GM23338 (cell line): ENCODE results near the gene RBM38. TPM values are rescaled to one million over a fixed set of nuclear protein-coding genes. Genes with fewer than 3 reads are reported as not detected.

Experiments used
- ATAC-seq: fragments of 200-7000 bp; cut with Tn5 transposase; 3 replicates; pipeline ENCODE4 v1.9.1; 2020
- DNase-seq: peaks from one replicate; pipeline ENCODE4 v3.0.0-alpha.2; 2015; ENCODE audit warnings: low spot score
- H2AFZ ChIP-seq: fragments of 200-600 bp; sonication (generic); 2 replicates; pipeline ENCODE4 v1.8.0; 2016; ENCODE audit warnings: antibody characterized with exemption, mild to moderate bottlenecking, moderate library complexity
- H3F3A ChIP-seq: fragments of 200-600 bp; sonication (generic); replicated peaks from 2 replicates; pipeline ENCODE4 v1.8.0; 2017; ENCODE audit warnings: antibody characterized with exemption, mixed run types, low read depth
- H3K27ac ChIP-seq: fragments of 200-600 bp; sonication (generic); 2 replicates; pipeline ENCODE4 v1.6.1; 2016; ENCODE audit warnings: low read depth
- H3K27me3 ChIP-seq: fragments of 200-600 bp; sonication (generic); 2 replicates; pipeline ENCODE4 v1.8.0; 2016; ENCODE audit warnings: mild to moderate bottlenecking, mixed run types, moderate library complexity; ENCODE audit not compliant: insufficient read depth
- H3K36me3 ChIP-seq: fragments of 200-600 bp; sonication (generic); 2 replicates; pipeline ENCODE4 v1.8.0; 2016; ENCODE audit warnings: mild to moderate bottlenecking; ENCODE audit not compliant: insufficient read depth
- H3K4me1 ChIP-seq: fragments of 200-600 bp; sonication (generic); 2 replicates; pipeline ENCODE4 v1.8.0; 2016; ENCODE audit warnings: mild to moderate bottlenecking, moderate library complexity; ENCODE audit not compliant: insufficient read depth
- H3K4me2 ChIP-seq: fragments of 200-600 bp; sonication (generic); 2 replicates; pipeline ENCODE4 v1.7.1; 2017; ENCODE audit warnings: mixed run types
- H3K4me3 ChIP-seq: fragments of 200-600 bp; sonication (generic); 2 replicates; pipeline ENCODE4 v1.6.1; 2016; ENCODE audit warnings: mixed run types
- H3K79me2 ChIP-seq: fragments of 200-600 bp; sonication (generic); replicated peaks from 2 replicates; pipeline ENCODE4 v1.8.0; 2017; ENCODE audit warnings: mild to moderate bottlenecking; ENCODE audit not compliant: insufficient read depth
- H3K9me2 ChIP-seq: fragments of 200-600 bp; sonication (generic); 2 replicates; pipeline ENCODE4 v1.8.0; 2017; ENCODE audit not compliant: insufficient read depth
- H4K20me1 ChIP-seq: fragments of 200-600 bp; sonication (generic); replicated peaks from 2 replicates; pipeline ENCODE4 v1.8.0; 2017; ENCODE audit warnings: mild to moderate bottlenecking; ENCODE audit not compliant: insufficient read depth
- H3K27ac Mint-ChIP-seq: 2 replicates; pipeline ENCODE4 v1.8.0; 2020; ENCODE audit warnings: inconsistent platforms, mild to moderate bottlenecking, moderate library complexity, mixed read lengths
- H3K27me3 Mint-ChIP-seq: 3 replicates; pipeline ENCODE4 v1.8.0; 2022; ENCODE audit warnings: low read depth, mild to moderate bottlenecking, moderate library complexity, mixed read lengths, inconsistent platforms; ENCODE audit not compliant: insufficient read depth, poor library complexity
- H3K36me3 Mint-ChIP-seq: 3 replicates; pipeline ENCODE4 v1.8.0; 2021; ENCODE audit warnings: low read depth, mild to moderate bottlenecking, inconsistent platforms, moderate library complexity, mixed read lengths
- H3K4me1 Mint-ChIP-seq: 3 replicates; pipeline ENCODE4 v1.8.0; 2020; ENCODE audit warnings: mild to moderate bottlenecking, inconsistent platforms, mixed read lengths
- H3K4me3 Mint-ChIP-seq: 3 replicates; pipeline ENCODE4 v1.8.0; 2021; ENCODE audit warnings: moderate library complexity, mild to moderate bottlenecking, inconsistent platforms, mixed read lengths
- H3K9me3 Mint-ChIP-seq: 3 replicates; pipeline ENCODE4 v1.8.0; 2020; ENCODE audit warnings: moderate library complexity, mild to moderate bottlenecking, inconsistent platforms, mixed read lengths
- ETS1 ChIP-seq: IDR thresholded peaks from 2 replicates; pipeline ENCODE4 v1.6.1; 2016; ENCODE audit warnings: antibody characterized with exemption
- EZH2phosphoT487 ChIP-seq: fragments of 200-600 bp; sonication (generic); IDR thresholded peaks from one replicate; pipeline ENCODE4 v1.8.1; 2018; ENCODE audit warnings: antibody characterized with exemption; ENCODE audit not compliant: unreplicated experiment
- NANOG ChIP-seq: IDR thresholded peaks from 2 replicates; pipeline ENCODE4 v1.6.1; 2016; ENCODE audit warnings: antibody characterized with exemption, borderline replicate concordance
- POLR2AphosphoS5 ChIP-seq: IDR thresholded peaks from 2 replicates; pipeline ENCODE4 v1.6.1; 2016; ENCODE audit warnings: antibody characterized with exemption, low read depth
- STAT1 ChIP-seq: IDR thresholded peaks from one replicate; pipeline ENCODE4 v1.6.1; 2016; ENCODE audit warnings: antibody characterized with exemption; ENCODE audit not compliant: unreplicated experiment
- ZNF331 ChIP-seq: fragments of 250-450 bp; sonication (Bioruptor Pico); IDR thresholded peaks from 2 replicates; pipeline ENCODE4 v1.5.0; 2020; ENCODE audit warnings: low read depth, mild to moderate bottlenecking, moderate library complexity
- polyA plus RNA-seq: library from polyadenylated mRNA; unstranded; fragments of >200 nt; fragmentation: Nextera tagmentation; extraction: Ambion mirVana; gene quantifications from 2 replicates; pipeline ENCODE4 v1.2.1, GENCODE V29; 2016
- total RNA-seq: library from RNA; depleted of rRNA; stranded (reverse); fragments of >200 nt; shearing (Covaris generic); gene quantifications from 2 replicates; pipeline ENCODE4 v1.2.3, GENCODE V29; 2014
- TF ChIP-seq, protein P1 (sequence below), 2 experiments: fragments of 200-600 bp in 1 of 2; sonication (generic) in 1 of 2; conservative IDR thresholded peaks; 2 replicates each; pipeline versions ENCODE4 v1.5.1 to v1.6.1; 2016 to 2017; ENCODE audit warnings: antibody characterized with exemption in 2 of 2, low read depth in 2 of 2, mild to moderate bottlenecking in 2 of 2, moderate library complexity in 1 of 2
- TF ChIP-seq, protein P2 (sequence below): fragments of 250-450 bp; sonication (Bioruptor Pico); IDR thresholded peaks from 2 replicates; pipeline ENCODE4 v1.5.0; 2020; ENCODE audit warnings: mild to moderate bottlenecking, moderate library complexity

RBM38 gene
- total and polyA plus RNA-seq, 2 experiments from 2014 or later: 22.9 to 80.5 TPM

- H3K4me3 ChIP-seq: no peak overlapping the region
- ATAC-seq (no peak), DNase-seq (no peak)
- peaks cover 13% of the 10 kb centered on the region for H3K4me1 Mint-ChIP-seq
- H3K79me2 ChIP-seq: peaks cover 10% of the 10 kb centered on the region
- H3F3A ChIP-seq: no peaks in the 10 kb centered on the region
- TF ChIP-seq ETS1 (no peak), STAT1 (no peak)
- TF ChIP-seq, protein P1, sequence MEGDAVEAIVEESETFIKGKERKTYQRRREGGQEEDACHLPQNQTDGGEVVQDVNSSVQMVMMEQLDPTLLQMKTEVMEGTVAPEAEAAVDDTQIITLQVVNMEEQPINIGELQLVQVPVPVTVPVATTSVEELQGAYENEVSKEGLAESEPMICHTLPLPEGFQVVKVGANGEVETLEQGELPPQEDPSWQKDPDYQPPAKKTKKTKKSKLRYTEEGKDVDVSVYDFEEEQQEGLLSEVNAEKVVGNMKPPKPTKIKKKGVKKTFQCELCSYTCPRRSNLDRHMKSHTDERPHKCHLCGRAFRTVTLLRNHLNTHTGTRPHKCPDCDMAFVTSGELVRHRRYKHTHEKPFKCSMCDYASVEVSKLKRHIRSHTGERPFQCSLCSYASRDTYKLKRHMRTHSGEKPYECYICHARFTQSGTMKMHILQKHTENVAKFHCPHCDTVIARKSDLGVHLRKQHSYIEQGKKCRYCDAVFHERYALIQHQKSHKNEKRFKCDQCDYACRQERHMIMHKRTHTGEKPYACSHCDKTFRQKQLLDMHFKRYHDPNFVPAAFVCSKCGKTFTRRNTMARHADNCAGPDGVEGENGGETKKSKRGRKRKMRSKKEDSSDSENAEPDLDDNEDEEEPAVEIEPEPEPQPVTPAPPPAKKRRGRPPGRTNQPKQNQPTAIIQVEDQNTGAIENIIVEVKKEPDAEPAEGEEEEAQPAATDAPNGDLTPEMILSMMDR (conservative IDR thresholded peaks at IDR 0.05; ENCODE audit: low read depth in 2 of 2): no peak
- H2AFZ ChIP-seq: no peak overlapping the region
- 0 out of 2 replicates have a peak, but pooled peaks cover 5% of the 10 kb centered on the region for H4K20me1 ChIP-seq
- H3K27me3 Mint-ChIP-seq: peaks cover 9% of the 10 kb centered on the region
- H3K36me3 Mint-ChIP-seq: peaks cover 2% of the 10 kb centered on the region; the same call in 2 of the 3 replicates
- H3K27ac Mint-ChIP-seq: no peak overlapping the region
- H3K27ac ChIP-seq: no peak overlapping the region
- no peaks in the 10 kb centered on the region for H3K9me3 Mint-ChIP-seq
- H3K4me3 Mint-ChIP-seq: no peak overlapping the region
- H3K9me2 ChIP-seq: no peaks in the 10 kb centered on the region
- H3K4me1 ChIP-seq: peaks cover 2% of the 10 kb centered on the region; the same call in 1 of the 2 replicates
- H3K27me3 ChIP-seq: no peaks in the 10 kb centered on the region; the same call in 1 of the 2 replicates
- no peak overlapping the region for H3K4me2 ChIP-seq
- no peaks in the 10 kb centered on the region for H3K36me3 ChIP-seq
These were observed 3.2 kb upstream of the RBM38 start for GRCh38 chr20:57387945-57388371.

- Histone ChIP-seq H3K79me2 (peaks cover 22% of the 10 kb centered on the region), H3K27me3 (no peaks in the 10 kb centered on the region; the same call in 1 of the 2 replicates), H3K4me2 (peak overlapping the region; percentile 89), H3K27ac (no peak overlapping the region; the same call in 1 of the 2 replicates), H3F3A (no peaks in the 10 kb centered on the region), H3K9me2 (no peaks in the 10 kb centered on the region), H2AFZ (peak overlapping the region; percentile 86; the same call in 1 of the 2 replicates), H3K36me3 (peaks cover 5% of the 10 kb centered on the region; the same call in 1 of the 2 replicates), H3K4me3 (peak overlapping the region; percentile 71), H3K4me1 (peaks cover 2% of the 10 kb centered on the region; the same call in 1 of the 2 replicates), H4K20me1 (0 out of 2 replicates have a peak, but pooled peaks cover 14% of the 10 kb centered on the region)
- H3K27me3 Mint-ChIP-seq: peaks cover 11% of the 10 kb centered on the region
- H3K27ac Mint-ChIP-seq: peak overlapping the region; percentile 74; the same call in 1 of the 2 replicates
- DNase-seq: peak; percentile 80
- H3K36me3 Mint-ChIP-seq: peaks cover 14% of the 10 kb centered on the region
- ATAC-seq: peak; percentile 73
- H3K4me1 Mint-ChIP-seq: peaks cover 24% of the 10 kb centered on the region
- no peaks in the 10 kb centered on the region for H3K9me3 Mint-ChIP-seq
- peak overlapping the region; percentile 70 for H3K4me3 Mint-ChIP-seq
- TF ChIP-seq EZH2phosphoT487 (no peak), STAT1 (no peak), POLR2AphosphoS5 (no peak), ZNF331 (CRISPR knock-in tag) (no peak), NANOG (no peak)
- TF ChIP-seq, protein P2, sequence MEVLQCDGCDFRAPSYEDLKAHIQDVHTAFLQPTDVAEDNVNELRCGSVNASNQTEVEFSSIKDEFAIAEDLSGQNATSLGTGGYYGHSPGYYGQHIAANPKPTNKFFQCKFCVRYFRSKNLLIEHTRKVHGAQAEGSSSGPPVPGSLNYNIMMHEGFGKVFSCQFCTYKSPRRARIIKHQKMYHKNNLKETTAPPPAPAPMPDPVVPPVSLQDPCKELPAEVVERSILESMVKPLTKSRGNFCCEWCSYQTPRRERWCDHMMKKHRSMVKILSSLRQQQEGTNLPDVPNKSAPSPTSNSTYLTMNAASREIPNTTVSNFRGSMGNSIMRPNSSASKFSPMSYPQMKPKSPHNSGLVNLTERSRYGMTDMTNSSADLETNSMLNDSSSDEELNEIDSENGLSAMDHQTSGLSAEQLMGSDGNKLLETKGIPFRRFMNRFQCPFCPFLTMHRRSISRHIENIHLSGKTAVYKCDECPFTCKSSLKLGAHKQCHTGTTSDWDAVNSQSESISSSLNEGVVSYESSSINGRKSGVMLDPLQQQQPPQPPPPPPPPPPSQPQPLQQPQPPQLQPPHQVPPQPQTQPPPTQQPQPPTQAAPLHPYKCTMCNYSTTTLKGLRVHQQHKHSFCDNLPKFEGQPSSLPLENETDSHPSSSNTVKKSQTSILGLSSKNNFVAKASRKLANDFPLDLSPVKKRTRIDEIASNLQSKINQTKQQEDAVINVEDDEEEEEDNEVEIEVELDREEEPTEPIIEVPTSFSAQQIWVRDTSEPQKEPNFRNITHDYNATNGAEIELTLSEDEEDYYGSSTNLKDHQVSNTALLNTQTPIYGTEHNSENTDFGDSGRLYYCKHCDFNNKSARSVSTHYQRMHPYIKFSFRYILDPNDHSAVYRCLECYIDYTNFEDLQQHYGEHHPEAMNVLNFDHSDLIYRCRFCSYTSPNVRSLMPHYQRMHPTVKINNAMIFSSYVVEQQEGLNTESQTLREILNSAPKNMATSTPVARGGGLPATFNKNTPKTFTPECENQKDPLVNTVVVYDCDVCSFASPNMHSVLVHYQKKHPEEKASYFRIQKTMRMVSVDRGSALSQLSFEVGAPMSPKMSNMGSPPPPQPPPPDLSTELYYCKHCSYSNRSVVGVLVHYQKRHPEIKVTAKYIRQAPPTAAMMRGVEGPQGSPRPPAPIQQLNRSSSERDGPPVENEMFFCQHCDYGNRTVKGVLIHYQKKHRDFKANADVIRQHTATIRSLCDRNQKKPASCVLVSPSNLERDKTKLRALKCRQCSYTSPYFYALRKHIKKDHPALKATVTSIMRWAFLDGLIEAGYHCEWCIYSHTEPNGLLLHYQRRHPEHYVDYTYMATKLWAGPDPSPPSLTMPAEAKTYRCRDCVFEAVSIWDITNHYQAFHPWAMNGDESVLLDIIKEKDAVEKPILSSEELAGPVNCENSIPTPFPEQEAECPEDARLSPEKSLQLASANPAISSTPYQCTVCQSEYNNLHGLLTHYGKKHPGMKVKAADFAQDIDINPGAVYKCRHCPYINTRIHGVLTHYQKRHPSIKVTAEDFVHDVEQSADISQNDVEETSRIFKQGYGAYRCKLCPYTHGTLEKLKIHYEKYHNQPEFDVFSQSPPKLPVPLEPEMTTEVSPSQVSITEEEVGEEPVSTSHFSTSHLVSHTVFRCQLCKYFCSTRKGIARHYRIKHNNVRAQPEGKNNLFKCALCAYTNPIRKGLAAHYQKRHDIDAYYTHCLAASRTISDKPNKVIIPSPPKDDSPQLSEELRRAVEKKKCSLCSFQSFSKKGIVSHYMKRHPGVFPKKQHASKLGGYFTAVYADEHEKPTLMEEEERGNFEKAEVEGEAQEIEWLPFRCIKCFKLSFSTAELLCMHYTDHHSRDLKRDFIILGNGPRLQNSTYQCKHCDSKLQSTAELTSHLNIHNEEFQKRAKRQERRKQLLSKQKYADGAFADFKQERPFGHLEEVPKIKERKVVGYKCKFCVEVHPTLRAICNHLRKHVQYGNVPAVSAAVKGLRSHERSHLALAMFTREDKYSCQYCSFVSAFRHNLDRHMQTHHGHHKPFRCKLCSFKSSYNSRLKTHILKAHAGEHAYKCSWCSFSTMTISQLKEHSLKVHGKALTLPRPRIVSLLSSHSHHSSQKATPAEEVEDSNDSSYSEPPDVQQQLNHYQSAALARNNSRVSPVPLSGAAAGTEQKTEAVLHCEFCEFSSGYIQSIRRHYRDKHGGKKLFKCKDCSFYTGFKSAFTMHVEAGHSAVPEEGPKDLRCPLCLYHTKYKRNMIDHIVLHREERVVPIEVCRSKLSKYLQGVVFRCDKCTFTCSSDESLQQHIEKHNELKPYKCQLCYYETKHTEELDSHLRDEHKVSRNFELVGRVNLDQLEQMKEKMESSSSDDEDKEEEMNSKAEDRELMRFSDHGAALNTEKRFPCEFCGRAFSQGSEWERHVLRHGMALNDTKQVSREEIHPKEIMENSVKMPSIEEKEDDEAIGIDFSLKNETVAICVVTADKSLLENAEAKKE: no peak
- TF ChIP-seq, protein P1 (conservative IDR thresholded peaks at IDR 0.05; ENCODE audit: low read depth in 2 of 2): peak; percentile 19 to 28; a peak in 3 of 4 replicates
These were observed 2.1 kb upstream of the RBM38 start for GRCh38 chr20:57388953-57389694.
